Neuronal stem cell (in vitro differentiated cells): ENCODE results near the gene TFAP2E.
A peak's percentile ranks its signal among the peaks of the same experiment; 100 is the strongest.
"Not testable (repeated sequence)": the region's sequence is repeated elsewhere in the genome, so short reads cannot be mapped to it uniquely, and the experiment has no call there.

Experiments used
- DNase-seq: peaks from one replicate; pipeline ENCODE4 v3.0.0-alpha.2; 2013; ENCODE audit warnings: low spot score
- H2AFZ ChIP-seq: one replicate; pipeline ENCODE4 v1.6.1; 2013; ENCODE audit warnings: mild to moderate bottlenecking, low read length, inconsistent platforms
- H2AK5ac ChIP-seq: 2 replicates; pipeline ENCODE4 v1.6.1; 2013; ENCODE audit warnings: low read depth, mild to moderate bottlenecking, inconsistent platforms, low read length, moderate library complexity, mixed read lengths
- H2BK120ac ChIP-seq: 2 replicates; pipeline ENCODE4 v1.6.1; 2013; ENCODE audit warnings: low read depth, mild to moderate bottlenecking, inconsistent platforms, low read length, moderate library complexity, mixed read lengths
- H2BK12ac ChIP-seq: one replicate; pipeline ENCODE4 v1.6.1; 2013; ENCODE audit warnings: low read length, inconsistent platforms
- H2BK15ac ChIP-seq: 2 replicates; pipeline ENCODE4 v1.6.1; 2013; ENCODE audit warnings: mild to moderate bottlenecking, low read length, inconsistent platforms, mixed read lengths
- H2BK5ac ChIP-seq: one replicate; pipeline ENCODE4 v1.6.1; 2013; ENCODE audit warnings: inconsistent platforms, mild to moderate bottlenecking, low read length, moderate library complexity
- H3K14ac ChIP-seq: one replicate; pipeline ENCODE4 v1.6.1; 2013; ENCODE audit warnings: low read length, inconsistent platforms
- H3K18ac ChIP-seq: 2 replicates; pipeline ENCODE4 v1.6.1; 2013; ENCODE audit warnings: low read length, inconsistent platforms
- H3K23ac ChIP-seq: 2 replicates; pipeline ENCODE4 v1.6.1; 2013; ENCODE audit warnings: low read depth, mild to moderate bottlenecking, mixed read lengths, low read length, inconsistent platforms; ENCODE audit not compliant: poor library complexity
- H3K27ac ChIP-seq: replicated peaks from 3 replicates; pipeline ENCODE4 v1.5.1; 2013; ENCODE audit warnings: low read length, inconsistent platforms
- H3K27me3 ChIP-seq, 3 experiments: 2 replicates each; pipeline ENCODE4 v1.6.1; 2013; ENCODE audit warnings: low read length in 3 of 3, mild to moderate bottlenecking in 2 of 3, inconsistent platforms in 1 of 3, low read depth in 1 of 3, mixed read lengths in 1 of 3, moderate library complexity in 1 of 3; ENCODE audit not compliant: control insufficient read depth in 3 of 3, insufficient read depth in 3 of 3
- H3K36me3 ChIP-seq, 2 donors: replicated peaks in 1 of 2; 2 replicates each; pipeline ENCODE4 v1.6.1; 2013; ENCODE audit warnings: low read length in 2 of 2; ENCODE audit not compliant: control insufficient read depth in 2 of 2, insufficient read depth in 2 of 2
- H3K4ac ChIP-seq: 2 replicates; pipeline ENCODE4 v1.6.1; 2013; ENCODE audit warnings: inconsistent platforms, mild to moderate bottlenecking, low read length, moderate library complexity
- H3K4me1 ChIP-seq, 2 donors: 1 replicate in 1 of 2; 2 replicates in 1 of 2; pipeline ENCODE4 v1.6.1; 2013; ENCODE audit warnings: low read length in 2 of 2, low read depth in 1 of 2; ENCODE audit not compliant: control insufficient read depth in 2 of 2, insufficient read depth in 1 of 2
- H3K4me2 ChIP-seq: one replicate; pipeline ENCODE4 v1.6.1; 2013; ENCODE audit warnings: mild to moderate bottlenecking, low read length, inconsistent platforms; ENCODE audit not compliant: insufficient read depth, poor library complexity, severe bottlenecking
- H3K4me3 ChIP-seq, 2 donors: 2 replicates each; pipeline ENCODE4 v1.5.1; 2013; ENCODE audit warnings: low read length in 2 of 2, mild to moderate bottlenecking in 2 of 2, inconsistent platforms in 1 of 2, moderate library complexity in 1 of 2
- H3K79me1 ChIP-seq: one replicate; pipeline ENCODE4 v1.6.1; 2013; ENCODE audit warnings: low read depth, mild to moderate bottlenecking, inconsistent platforms, low read length, moderate library complexity
- H3K9ac ChIP-seq: one replicate; pipeline ENCODE4 v1.6.1; 2013; ENCODE audit warnings: mild to moderate bottlenecking, low read depth, low read length, inconsistent platforms; ENCODE audit not compliant: poor library complexity
- H3K9me3 ChIP-seq, 2 donors: replicated peaks in 1 of 2; 2 replicates each; pipeline versions ENCODE3 to v1.6.1; 2013; ENCODE audit warnings: low read length in 2 of 2, mild to moderate bottlenecking in 2 of 2, inconsistent platforms in 1 of 2, low read depth in 1 of 2, mixed read lengths in 1 of 2, moderate library complexity in 1 of 2; ENCODE audit not compliant: control insufficient read depth in 2 of 2, insufficient read depth in 1 of 2
- H4K8ac ChIP-seq: one replicate; pipeline ENCODE4 v1.6.1; 2013; ENCODE audit warnings: low read depth, mild to moderate bottlenecking, inconsistent platforms, low read length, moderate library complexity
- H4K91ac ChIP-seq: one replicate; pipeline ENCODE4 v1.6.1; 2013; ENCODE audit warnings: low read length, low read depth, mild to moderate bottlenecking, inconsistent platforms; ENCODE audit not compliant: poor library complexity
- WGBS, 2 donors: extraction: QIAGEN DNeasy Blood & Tissue Kit; methylation state at CpG; one replicate each; pipeline ENCODE4 v1.1.7; 2013; ENCODE audit warnings: missing lambda C conversion rate in 2 of 2, mixed read lengths in 1 of 2; ENCODE audit not compliant: insufficient read length in 2 of 2, insufficient replicate concordance in 1 of 2; ENCODE audit errors: extremely low coverage in 2 of 2; 5-methylcytosine and 5-hydroxymethylcytosine counted together

TFAP2E gene

GRCh38 chr1:35575416-35575958 lies 2.4 kb downstream of the TFAP2E start:
- H3K79me1 ChIP-seq = no peaks in the 10 kb centered on the region
- H3K4me2 ChIP-seq = no peak overlapping the region
- H3K14ac ChIP-seq = no peak overlapping the region
- H2BK5ac ChIP-seq = no peak overlapping the region
- H3K36me3 ChIP-seq = no peaks in the 10 kb centered on the region
- WGBS, 2 donors = no CpG with 5 or more reads among the region's 5 CpGs
- H3K27ac ChIP-seq = no peak overlapping the region
- H2AFZ ChIP-seq = no peak overlapping the region
- no peak overlapping the region for H3K18ac ChIP-seq
- H3K9ac ChIP-seq = no peak overlapping the region
- H3K23ac ChIP-seq = no peak overlapping the region
- no peak for DNase-seq
- no peak overlapping the region for H2AK5ac ChIP-seq
- no peak overlapping the region for H2BK15ac ChIP-seq
- no peak overlapping the region for H2BK120ac ChIP-seq
- H3K9me3 ChIP-seq = no peaks in the 10 kb centered on the region
- no peak overlapping the region for H3K4ac ChIP-seq
- peaks cover 55 to 86% (median 74%) of the 10 kb centered on the region in 3 experiments for H3K27me3 ChIP-seq
- H3K4me3 ChIP-seq = peak overlapping the region in 1 of 2 donors; percentile 22
- peaks cover 3 to 12% of the 10 kb centered on the region in 2 donors for H3K4me1 ChIP-seq
- no peak overlapping the region for H4K8ac ChIP-seq
- no peak overlapping the region for H4K91ac ChIP-seq
- no peak overlapping the region for H2BK12ac ChIP-seq

DNA sequence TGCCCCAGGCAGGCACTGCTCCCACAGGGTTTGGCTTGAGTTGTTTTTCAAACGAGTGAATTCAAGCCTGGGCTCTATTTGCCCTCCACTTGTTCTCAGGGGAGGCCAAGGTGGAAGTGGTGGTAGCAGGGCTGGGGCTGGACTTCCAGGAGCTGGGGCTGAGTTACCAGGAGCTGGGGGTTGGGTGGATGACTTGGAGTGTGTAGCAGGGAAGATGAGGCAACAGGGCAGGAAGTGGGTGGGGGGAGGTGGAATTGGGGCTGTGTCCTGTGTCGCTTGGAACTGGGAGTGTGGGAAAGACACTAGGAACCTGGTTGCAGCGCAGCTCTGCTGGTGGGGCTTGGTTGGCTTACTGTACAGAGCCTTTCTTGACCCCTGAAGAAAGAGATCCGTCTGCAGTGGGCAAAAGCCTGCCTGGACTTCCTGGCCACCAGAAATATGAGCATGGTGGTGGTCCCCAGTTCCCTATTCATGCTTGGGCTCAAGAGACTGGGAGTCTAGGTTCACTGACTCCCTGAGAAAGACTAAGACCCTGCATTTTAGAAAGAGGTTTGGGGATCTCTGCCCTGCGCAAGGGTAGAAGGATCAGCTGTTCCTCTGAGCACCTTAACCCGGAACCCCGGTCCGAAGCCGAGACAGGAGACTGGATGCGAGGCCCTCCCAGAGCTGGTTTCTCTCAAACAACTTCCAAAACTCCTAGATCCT lies 3.1 kb downstream of the TFAP2E start:
- Histone ChIP-seq H3K14ac (no peak overlapping the region), H3K4me1 (peaks cover 3 to 12% of the 10 kb centered on the region in 2 donors), H3K4ac (no peak overlapping the region), H2BK5ac (no peak overlapping the region), H3K4me3 (no peak overlapping the region), H2BK15ac (no peak overlapping the region), H3K9ac (no peak overlapping the region), H3K18ac (no peak overlapping the region), H4K91ac (no peak overlapping the region), H3K23ac (no peak overlapping the region), H3K4me2 (peak overlapping the region; percentile 37), H3K36me3 (no peaks in the 10 kb centered on the region), H2AK5ac (no peak overlapping the region), H3K79me1 (no peaks in the 10 kb centered on the region), H2BK12ac (no peak overlapping the region), H4K8ac (no peak overlapping the region), H2BK120ac (no peak overlapping the region), H3K9me3 (no peaks in the 10 kb centered on the region), H3K27me3 (peaks cover 55 to 82% (median 72%) of the 10 kb centered on the region in 3 experiments), H3K27ac (no peak overlapping the region), H2AFZ (no peak overlapping the region)
- no CpG with 5 or more reads among the region's 10 CpGs for WGBS, 2 donors
- DNase-seq = no peak

- WGBS, 2 donors = no CpG with 5 or more reads among the region's 37 CpGs
- peaks cover 53 to 77% (median 67%) of the 10 kb centered on the region in 3 experiments for H3K27me3 ChIP-seq
Observed at GRCh38 chr1:35576766-35577070, 3.6 kb downstream of the TFAP2E start.

GRCh38 chr1:35577071-35577998 lies 4.2 kb downstream of the TFAP2E start:
- Histone ChIP-seq H4K91ac (no peak overlapping the region), H3K9ac (peak overlapping the region; percentile 63), H2BK12ac (peak overlapping the region; percentile 5), H3K23ac (no peak overlapping the region), H3K4ac (no peak overlapping the region), H2BK15ac (peak overlapping the region; percentile 55), H3K27ac (no peak overlapping the region), H3K9me3 (no peaks in the 10 kb centered on the region), H4K8ac (peak overlapping the region; percentile 57), H2AFZ (peak overlapping the region; percentile 70), H3K4me3 (peak overlapping the region in 1 of 2 donors; percentile 65), H3K27me3 (peaks cover 53 to 70% (median 60%) of the 10 kb centered on the region in 3 experiments), H2AK5ac (peak overlapping the region; percentile 67), H3K79me1 (no peaks in the 10 kb centered on the region), H2BK5ac (peak overlapping the region; percentile 91), H3K18ac (peak overlapping the region; percentile 82), H3K4me1 (peaks cover 3 to 12% of the 10 kb centered on the region in 2 donors), H3K36me3 (no peaks in the 10 kb centered on the region), H2BK120ac (no peak overlapping the region), H3K4me2 (peak overlapping the region; percentile 39), H3K14ac (peak overlapping the region; percentile 56)
- WGBS, 2 donors = no CpG with 5 or more reads among the region's 70 CpGs
- DNase-seq = no peak

More at GRCh38 chr1:35576766-35577070, 3.6 kb downstream of the TFAP2E start:
- not testable (repeated sequence) for H3K79me1 ChIP-seq, H4K8ac ChIP-seq, H2BK5ac ChIP-seq, H4K91ac ChIP-seq, H2AK5ac ChIP-seq, H3K9me3 ChIP-seq, H2BK12ac ChIP-seq, DNase-seq, H2BK15ac ChIP-seq, H3K27ac ChIP-seq, H3K4me3 ChIP-seq, H3K4ac ChIP-seq, H2BK120ac ChIP-seq, H3K36me3 ChIP-seq, H3K14ac ChIP-seq, H2AFZ ChIP-seq, H3K23ac ChIP-seq, H3K9ac ChIP-seq
- H3K18ac ChIP-seq = peak overlapping the region; percentile 39
- peaks cover 3 to 12% of the 10 kb centered on the region in 2 donors for H3K4me1 ChIP-seq
- peak overlapping the region; percentile 39 for H3K4me2 ChIP-seq
